ENCODE results near the gene SHISA6. TPM values are rescaled to one million over a fixed set of nuclear protein-coding genes. Genes with fewer than 3 reads are reported as not detected.

Gene SHISA6
- total RNA-seq, 2 donors from 2014 or later: under 0.01 to 0.52 TPM

GRCh38 chr17:11378506-11378905 is 137.5 kb downstream of the SHISA6 start:
- H3K36me3 ChIP-seq (replicated peaks in 1 of 2; ENCODE audit: insufficient read depth in 1 of 2, low read depth in 2 of 2): no peaks in the 10 kb centered on the region
- no peak for DNase-seq
- intact Hi-C loops (cut with DNase I): no loop called here
- 40 to 46% methylated on average over 6 of the region's 6 CpGs for WGBS, 2 donors
- ATAC-seq: no peak
- no peaks in the 10 kb centered on the region for H3K4me1 ChIP-seq
- no peak overlapping the region for H3K4me3 ChIP-seq
- H3K27ac ChIP-seq: no peak overlapping the region
- H3K27me3 ChIP-seq: no peaks in the 10 kb centered on the region
- no peaks in the 10 kb centered on the region for H3K9me3 ChIP-seq
- TF ChIP-seq CTCF (IDR thresholded peaks at IDR 0.05) (no peak), POLR2A (IDR thresholded peaks at IDR 0.05) (no peak)

GRCh38 chr17:11380761-11381160 is 139.7 kb downstream of the SHISA6 start:
- Histone ChIP-seq H3K4me3 (no peak overlapping the region), H3K36me3 (replicated peaks in 1 of 2; ENCODE audit: insufficient read depth in 1 of 2, low read depth in 2 of 2) (no peaks in the 10 kb centered on the region), H3K27me3 (no peaks in the 10 kb centered on the region), H3K4me1 (no peaks in the 10 kb centered on the region), H3K9me3 (no peaks in the 10 kb centered on the region), H3K27ac (no peak overlapping the region)
- DNase-seq (no peak), ATAC-seq (no peak)
- WGBS, 2 donors: 63 to 70% methylated on average over 7 of the region's 7 CpGs
- no peak for TF ChIP-seq POLR2A (IDR thresholded peaks at IDR 0.05)
- intact Hi-C loops (cut with DNase I): loop anchor here (10.0 kb wide), 1 partner anchor 264 kb away; no protein-coding TSS in a partner anchor

GRCh38 chr17:11383157-11383556 is 142.1 kb downstream of the SHISA6 start:
- 86 to 88% methylated on average over 5 of the region's 5 CpGs for WGBS, 2 donors
- DNase-seq (no peak), ATAC-seq (no peak)
- H3K4me1 ChIP-seq: no peaks in the 10 kb centered on the region
- H3K27ac ChIP-seq: no peak overlapping the region
- TF ChIP-seq POLR2A (IDR thresholded peaks at IDR 0.05): no peak
- no peak for TF ChIP-seq CTCF (IDR thresholded peaks at IDR 0.05)
- no peaks in the 10 kb centered on the region for H3K27me3 ChIP-seq
- H3K4me3 ChIP-seq: no peak overlapping the region
- no peaks in the 10 kb centered on the region for H3K9me3 ChIP-seq
- no peaks in the 10 kb centered on the region for H3K36me3 ChIP-seq (replicated peaks in 1 of 2; ENCODE audit: insufficient read depth in 1 of 2, low read depth in 2 of 2)
- intact Hi-C loops (cut with DNase I): loop anchor here (10.0 kb wide), 1 partner anchor 262 kb away; no protein-coding TSS in a partner anchor

- DNase-seq: no peak
- Histone ChIP-seq H3K4me1 (no peaks in the 10 kb centered on the region), H3K27me3 (no peaks in the 10 kb centered on the region), H3K27ac (no peak overlapping the region), H3K36me3 (replicated peaks in 1 of 2; ENCODE audit: insufficient read depth in 1 of 2, low read depth in 2 of 2) (no peaks in the 10 kb centered on the region), H3K9me3 (no peaks in the 10 kb centered on the region), H3K4me3 (no peak overlapping the region)
- TF ChIP-seq CTCF (IDR thresholded peaks at IDR 0.05): no peak
- no peak for TF ChIP-seq POLR2A (IDR thresholded peaks at IDR 0.05)
- ATAC-seq: no peak
- intact Hi-C loops (cut with DNase I): loop anchor here (10.0 kb wide), 1 partner anchor 261 kb away; no protein-coding TSS in a partner anchor
- 73 to 85% methylated on average over 3 of the region's 3 CpGs for WGBS, 2 donors
Observed at GRCh38 chr17:11384131-11384530, 143.1 kb downstream of the SHISA6 start.

- H3K27ac ChIP-seq: no peak overlapping the region
Observed at GRCh38 chr17:11387610-11388009, 146.6 kb downstream of the SHISA6 start.

More at GRCh38 chr17:11387610-11388009, 146.6 kb downstream of the SHISA6 start:
- Histone ChIP-seq H3K9me3 (no peaks in the 10 kb centered on the region), H3K4me1 (no peaks in the 10 kb centered on the region), H3K4me3 (no peak overlapping the region), H3K36me3 (replicated peaks in 1 of 2; ENCODE audit: insufficient read depth in 1 of 2, low read depth in 2 of 2) (no peaks in the 10 kb centered on the region), H3K27me3 (no peaks in the 10 kb centered on the region)
- TF ChIP-seq CTCF (IDR thresholded peaks at IDR 0.05): no peak
- no peak for TF ChIP-seq POLR2A (IDR thresholded peaks at IDR 0.05)
- DNase-seq (no peak), ATAC-seq (no peak)
- intact Hi-C loops (cut with DNase I): loop anchor here (10.0 kb wide), 1 partner anchor 257 kb away; no protein-coding TSS in a partner anchor
- WGBS, 2 donors: 54 to 60% methylated on average over 2 of the region's 2 CpGs
